HG02981 (cell line): Measurements from ENCODE around the gene PRR20G.
"Not testable (repeated sequence)": the region's sequence is repeated elsewhere in the genome, so short reads cannot be mapped to it uniquely, and the experiment has no call there.

ENCODE experiments used
- ATAC-seq: cut with Tn5 transposase; IDR thresholded peaks from one replicate; pipeline ENCODE4 v1.9.1; 2021; ENCODE audit warnings: mild to moderate bottlenecking, moderate library complexity; ENCODE audit not compliant: unreplicated experiment

Gene PRR20G

DNA sequence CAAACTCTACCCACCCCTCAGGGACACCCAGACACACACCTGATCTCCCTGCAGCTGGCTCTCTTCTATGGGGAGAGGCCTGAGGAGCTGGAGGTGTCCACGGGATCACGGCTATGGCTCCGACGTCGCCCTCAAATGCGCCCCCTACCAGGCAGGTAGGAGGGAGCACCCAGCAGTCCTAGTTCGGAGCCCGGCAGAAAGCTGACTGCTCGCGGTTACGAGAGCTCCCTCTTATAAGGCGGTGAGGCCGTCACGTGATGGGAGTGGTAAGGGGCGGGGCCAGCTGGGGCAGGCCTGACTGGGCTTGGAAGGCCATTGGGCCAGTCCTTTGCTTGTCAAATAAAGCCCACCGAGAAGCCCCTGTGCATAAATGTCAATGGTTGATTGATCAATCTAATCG is at the start of gene PRR20G:
PRR20G (minus strand) TSS at position 207 of the 400 bp plus-strand sequence. CDS start 681 bp downstream, outside the sequence.
- no peak for ATAC-seq

DNA sequence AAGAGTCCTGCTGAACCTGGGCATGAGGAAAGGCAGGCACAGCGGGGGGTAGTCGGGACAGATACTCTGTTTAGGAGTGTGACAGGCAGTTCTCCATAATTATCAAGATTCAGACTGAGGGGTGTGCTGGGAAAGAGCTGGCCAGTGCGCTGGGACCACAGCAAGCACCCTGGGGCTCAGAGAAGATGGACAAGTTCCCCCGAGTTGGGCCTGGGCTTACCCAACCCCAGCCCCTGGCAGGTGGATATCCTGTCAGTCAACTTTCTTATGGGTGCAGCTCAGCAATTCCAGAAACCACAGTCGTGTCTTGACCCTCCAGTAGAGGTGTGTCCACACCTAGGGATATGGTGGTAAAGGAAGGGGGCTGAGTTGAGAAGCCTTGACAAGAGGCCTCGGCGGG is 49.2 kb upstream of the PRR20G start:
- ATAC-seq = no peak

DNA sequence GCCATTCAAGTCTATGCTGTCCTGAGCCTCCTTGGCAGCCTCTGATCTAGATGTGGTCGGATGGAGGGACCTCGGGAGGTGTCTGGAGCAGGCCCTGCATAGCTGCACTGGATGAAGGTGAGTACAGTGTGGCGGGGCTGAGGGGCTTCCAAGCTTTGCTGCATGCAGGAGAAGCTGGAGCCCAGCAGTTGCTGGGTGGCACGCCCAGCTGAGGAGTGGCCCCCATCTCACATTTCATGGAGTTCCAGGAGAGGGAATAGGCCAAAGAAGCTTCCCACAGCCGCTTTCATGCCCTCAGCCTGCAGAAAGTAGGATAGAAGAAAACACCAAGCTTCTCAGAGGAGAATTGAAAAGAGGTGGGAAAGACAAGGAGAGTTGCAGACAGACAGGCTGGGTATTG is 48.3 kb upstream of the PRR20G start:
- no peak for ATAC-seq

DNA sequence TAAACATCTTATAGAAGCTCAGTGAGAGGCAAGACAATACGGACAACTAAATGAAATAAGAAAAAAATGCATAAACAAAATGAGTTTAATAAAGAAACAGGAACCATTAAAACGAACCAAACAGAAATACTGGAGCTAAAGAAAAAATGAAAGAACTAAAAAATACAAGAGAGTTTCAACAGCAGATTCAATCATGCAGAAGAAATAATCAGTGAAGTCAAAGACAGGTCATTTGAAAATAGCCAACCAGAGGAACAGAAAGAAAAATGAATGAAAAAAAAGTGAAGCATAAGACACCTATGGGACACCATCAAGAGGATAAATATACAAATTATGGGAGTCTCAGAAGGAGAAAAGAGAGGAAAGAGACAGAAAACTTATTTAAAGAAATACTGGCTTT is 42.5 kb upstream of the PRR20G start:
- ATAC-seq = no peak

DNA sequence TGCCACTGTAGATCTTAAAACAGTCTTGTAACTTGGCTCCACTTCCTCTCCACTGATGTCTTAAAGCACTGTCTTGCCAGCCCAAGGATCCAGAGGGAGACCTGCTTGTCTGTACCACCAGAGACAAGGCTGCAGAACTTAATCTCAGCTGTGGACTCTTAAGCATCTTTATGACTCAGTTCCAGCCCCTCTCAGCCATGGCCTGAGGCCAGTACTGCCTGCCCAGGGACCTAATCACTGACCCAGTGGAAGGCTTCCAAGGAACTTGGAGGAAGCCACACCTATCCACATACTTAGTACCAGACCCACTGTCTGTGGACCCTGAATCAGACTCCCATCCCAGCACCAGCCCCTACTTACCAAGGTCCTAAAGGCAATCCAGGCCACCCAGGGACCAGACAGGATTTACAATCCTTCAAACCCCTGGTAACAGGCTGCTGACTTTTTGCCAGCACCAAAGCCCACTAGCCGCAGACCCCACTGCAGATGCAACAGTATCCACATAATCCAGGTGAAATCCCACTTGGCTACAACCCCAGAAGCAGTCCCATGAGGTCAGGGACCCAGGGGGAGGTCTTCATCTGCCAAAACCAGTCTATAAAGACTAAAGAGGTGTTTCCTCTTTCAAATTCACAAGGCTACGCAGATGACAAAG is 41.9 kb upstream of the PRR20G start:
- no peak for ATAC-seq

DNA sequence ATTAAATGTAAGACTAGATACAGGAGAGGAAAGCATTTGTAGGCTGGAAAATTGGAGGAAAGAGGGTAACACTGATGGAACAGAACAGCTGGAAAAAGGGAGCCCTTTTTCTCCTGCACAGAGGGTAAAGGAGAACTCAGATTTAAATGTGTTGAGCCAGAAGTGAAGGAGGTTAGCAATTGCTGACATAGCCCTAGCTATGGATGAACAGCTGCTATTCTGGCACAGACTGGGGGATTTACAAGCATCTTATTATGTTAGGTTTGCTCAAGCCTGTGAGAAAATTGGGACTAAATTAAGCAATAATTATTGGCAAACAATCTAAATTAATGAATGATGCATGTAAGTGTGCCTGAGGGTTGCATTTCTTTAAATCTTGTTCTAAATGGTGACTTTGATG is 40.6 kb upstream of the PRR20G start:
- no peak for ATAC-seq

DNA sequence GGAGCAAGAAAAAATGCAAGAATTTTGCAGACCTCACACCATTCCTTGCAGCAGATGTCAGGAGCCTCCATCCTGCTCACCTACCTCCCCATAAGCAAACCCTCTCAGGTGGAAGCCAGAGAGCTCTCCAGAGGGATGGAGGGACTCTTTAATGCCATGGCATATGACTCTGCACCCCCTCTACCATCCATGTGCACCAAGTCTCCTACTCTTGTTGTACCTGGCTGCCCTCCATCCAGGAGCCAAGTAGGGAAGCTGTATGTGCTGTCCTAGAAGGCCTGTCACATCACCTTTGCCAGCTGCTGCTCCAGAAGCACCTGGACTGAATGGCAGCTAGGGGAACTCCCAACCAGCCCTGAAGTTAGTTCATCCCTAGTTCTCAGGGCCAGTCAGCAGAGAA is 38.5 kb upstream of the PRR20G start:
- ATAC-seq = no peak

DNA sequence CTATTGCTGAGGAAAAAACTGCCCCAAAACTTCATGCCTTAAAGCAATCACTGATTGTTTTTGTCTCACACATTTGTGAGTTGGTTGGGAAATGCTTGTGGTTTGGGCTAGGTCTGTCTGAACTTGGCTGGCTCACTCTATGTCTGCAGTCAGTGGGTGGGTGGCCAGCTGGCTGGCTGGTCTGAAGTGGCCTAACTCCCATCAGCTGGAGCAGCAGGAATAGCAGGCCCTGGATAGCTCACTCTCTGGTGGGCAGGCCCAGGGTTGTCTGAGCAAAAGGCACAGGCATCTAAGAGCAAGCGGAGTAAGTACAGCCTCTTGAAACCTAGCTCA is 37.7 kb upstream of the PRR20G start:
- no peak for ATAC-seq

DNA sequence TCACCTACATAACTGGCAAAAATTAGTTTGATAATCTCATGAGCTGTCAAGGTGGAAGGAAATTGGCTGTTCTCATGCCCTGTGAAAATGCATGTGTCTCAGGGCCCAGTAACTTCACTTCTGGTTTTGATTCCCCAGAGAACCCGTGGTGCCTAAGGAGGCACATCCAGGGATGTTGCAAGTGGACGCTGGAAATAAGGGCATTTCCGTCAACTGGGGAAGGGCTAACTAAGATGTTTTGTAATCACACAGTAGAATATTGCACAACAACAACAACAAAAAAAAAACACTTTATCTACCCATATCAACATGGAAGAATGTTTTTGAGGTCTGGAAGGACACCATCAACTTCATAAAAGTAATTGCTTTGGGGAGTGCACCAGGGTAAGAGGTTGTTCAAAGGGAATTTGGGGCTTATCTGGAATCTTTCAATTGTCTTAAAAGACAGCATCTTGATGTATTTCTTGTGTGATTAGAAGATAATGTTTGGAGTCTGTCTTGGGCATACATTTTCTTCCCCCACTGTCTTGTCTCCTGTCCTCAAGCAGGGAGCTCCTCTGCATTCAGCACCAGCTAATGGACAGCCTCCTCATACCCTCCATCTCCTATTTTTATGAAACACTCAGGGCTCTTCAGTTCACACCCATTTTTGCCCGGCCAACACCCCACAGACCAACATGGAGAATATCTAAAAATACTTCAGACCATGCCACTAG is 37.2 kb upstream of the PRR20G start:
- ATAC-seq = no peak

DNA sequence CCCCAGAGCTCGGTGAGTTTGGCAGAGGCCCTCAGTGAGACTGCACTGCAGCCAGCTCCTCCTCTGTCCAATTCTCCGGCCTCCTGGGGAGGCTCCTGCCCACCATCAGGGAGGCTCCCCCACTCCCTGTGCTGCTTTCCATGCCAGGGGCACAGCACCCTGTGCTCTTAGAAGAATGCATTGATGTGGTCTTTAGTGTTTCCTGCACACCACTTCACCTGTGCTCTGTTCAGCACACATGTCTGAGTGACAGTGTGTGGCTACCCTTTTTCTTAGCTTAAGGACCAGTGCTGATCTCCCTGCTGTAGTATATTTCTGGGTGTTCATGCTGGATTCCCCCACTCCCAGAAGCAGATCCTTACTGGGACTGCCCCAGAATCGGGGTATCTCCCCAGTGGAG is 36.2 kb upstream of the PRR20G start:
- ATAC-seq = no peak

DNA sequence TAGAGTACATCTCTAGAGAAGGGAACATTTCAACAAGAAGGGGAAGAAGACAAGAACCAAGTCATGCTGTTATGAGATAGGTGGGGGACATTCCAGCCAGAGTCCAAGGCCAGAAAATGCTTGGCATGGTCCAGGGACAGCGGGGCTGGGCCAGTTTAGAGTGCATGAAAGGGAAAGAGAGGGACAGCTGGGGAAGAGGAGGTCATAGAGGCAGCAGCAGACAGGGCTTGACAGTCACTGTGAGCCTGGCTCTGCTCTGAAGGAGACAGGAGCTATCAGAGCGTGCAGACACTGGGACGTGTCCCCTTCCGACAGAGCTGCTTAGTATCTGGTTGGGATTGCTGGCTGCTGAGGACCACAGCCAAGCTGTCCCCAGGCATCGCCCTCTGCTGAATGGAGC is 35.7 kb upstream of the PRR20G start:
- no peak for ATAC-seq

DNA sequence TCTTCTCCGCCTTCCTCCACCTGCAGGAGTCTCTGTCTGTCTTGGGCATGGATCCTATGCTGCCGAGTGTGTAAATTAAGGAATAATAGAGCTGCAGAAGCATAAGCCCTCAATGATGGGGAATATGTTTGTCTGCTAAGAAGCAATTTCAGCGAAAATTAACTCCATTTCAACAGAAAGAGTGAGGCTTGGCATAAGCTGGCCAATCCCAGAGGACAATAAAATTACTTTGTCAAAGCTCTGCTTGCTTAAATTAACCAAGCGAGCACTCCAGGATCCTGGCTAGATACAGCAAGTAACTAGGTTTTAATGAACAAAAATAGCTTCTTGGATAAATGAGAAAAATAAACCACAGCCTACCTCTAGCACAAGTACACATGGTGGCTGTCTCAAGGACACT is 33.5 kb upstream of the PRR20G start:
- ATAC-seq = no peak

DNA sequence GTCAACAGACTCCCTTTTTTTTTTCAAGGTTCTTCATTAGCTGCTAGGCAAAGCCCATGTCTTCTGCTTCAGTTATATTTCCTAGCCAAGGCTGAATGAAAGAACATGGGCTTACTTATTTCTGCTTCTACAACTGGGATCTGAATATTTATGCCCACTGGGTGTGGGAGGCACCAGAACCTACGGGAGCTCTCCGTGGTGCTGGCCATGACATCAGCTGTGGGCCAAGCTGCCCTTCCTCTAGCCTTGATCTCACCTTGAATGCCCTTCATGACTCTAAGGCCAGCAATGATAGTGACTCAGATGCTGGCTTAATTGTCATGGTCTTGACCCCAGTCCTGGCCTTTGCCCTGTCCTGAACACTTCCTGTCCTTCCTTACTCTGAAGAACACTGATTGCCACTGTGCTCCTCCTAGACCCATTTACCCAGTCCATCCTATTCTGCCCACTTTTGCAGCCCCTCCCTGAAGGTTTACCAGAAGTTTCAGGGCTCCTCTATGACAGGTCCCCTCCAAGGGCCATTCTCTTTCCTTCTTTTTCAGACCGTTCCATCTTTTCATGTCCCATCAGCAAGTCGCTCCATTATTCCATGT is 32.8 kb upstream of the PRR20G start:
- ATAC-seq = no peak

DNA sequence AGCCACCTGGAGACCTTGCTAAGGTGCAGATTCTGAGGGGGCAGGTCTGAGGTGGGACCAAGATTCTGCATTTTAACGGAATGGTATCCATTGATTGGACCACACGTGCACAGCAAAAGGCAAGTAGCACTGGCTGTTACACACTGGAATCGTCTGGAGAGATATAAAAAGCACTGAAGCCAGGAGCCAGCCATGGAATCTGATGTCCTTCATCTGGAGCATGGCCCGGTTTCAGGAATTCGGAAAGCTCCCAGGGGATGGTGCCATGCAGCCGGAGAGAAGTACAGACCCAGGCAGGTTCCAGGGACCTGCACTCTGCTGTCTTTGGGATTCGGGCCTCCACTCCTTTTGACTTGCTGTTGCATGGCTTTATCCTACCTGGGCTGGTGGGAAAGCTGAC is 28.8 kb upstream of the PRR20G start:
- ATAC-seq = no peak

DNA sequence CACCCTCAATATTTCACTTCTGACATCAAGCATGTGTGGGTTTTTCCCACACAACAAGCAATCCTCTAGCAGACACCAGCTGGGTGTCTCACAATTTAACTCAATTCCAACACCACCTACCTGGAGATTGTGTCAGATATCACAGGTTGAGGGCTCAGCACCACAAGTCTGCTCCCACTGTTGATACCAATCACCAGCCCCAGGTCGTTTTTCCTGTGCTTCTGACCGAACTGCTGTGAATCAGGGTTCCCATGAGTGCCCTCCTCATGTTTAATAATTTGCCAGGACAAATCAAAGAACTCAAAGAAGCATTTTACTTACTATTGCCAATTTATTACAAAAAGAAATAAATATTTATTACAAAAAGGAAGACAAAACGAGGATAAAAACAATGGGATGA is 25.0 kb upstream of the PRR20G start:
- no peak for ATAC-seq

DNA sequence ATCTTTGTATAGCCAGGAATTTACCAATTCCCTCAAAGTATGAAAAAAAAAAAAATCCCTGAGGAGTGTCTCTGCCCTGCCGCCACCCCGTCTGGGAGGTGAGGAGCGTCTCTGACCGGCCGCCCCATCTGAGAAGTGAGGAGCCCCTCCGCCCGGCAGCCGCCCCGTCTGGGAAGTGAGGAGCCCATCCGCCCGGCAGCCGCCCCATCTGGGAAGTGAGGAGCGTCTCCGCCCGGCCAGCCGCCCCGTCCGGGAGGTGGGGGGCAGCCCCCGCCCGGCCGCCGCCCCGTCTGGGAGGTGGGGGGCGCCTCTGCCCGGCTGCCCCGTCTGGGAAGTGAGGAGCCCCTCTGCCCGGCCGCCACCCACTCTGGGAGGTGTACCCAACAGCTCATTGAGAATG is 21.0 kb upstream of the PRR20G start:
- not testable (repeated sequence) for ATAC-seq

DNA sequence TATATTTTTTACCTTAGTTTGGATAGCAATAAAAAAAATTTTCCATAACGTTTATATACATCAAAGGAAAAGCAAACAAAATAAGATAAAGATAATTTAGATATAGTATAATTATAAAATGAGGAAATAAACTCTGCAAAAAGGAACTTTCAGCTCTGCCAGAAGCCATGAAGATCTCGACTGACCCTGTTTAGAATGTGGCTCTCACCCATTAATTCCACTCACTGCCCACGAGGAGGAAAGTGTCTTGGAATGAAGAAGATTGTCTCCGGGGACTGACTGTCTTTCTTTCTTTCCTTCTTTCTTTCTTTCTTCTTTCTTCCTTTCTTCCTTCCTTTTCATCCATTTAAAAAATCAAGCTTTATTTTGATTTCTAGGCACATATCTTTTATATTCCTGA is 20.1 kb upstream of the PRR20G start:
- ATAC-seq = no peak

DNA sequence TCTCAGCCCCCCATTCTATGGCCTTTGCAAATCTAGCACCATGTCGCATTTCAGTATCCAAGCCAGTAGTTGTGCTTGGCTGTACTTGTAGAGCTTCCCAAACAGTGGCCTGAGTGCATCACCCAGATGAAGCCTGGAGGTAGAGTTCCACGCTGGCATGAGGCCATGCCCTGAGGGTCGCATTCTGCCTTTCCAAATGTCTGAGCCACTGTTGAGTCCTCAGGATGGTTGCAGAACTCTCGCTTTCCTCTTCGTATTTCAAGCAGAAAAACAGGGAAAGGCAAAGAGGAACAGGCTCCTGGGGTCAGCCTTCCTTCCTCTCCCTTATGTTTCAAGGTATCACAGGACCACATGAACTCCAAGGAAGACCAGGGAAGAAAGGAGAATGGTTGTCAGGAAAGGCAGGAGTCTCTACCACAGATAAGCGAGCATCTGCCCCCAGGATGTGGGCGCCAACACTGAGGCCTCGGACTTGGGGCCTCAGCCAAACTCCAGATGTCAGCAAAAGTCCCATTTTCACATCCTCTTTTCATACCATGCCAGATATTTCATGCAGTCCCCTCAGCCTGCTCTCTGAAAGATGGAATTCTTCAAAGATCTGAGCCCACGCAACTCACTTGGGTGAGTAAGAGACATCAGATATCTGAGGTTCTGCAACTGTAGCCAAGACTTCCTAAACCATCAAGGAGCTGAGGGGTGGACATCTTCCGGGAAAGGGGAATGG is 19.4 kb upstream of the PRR20G start:
- ATAC-seq = no peak

DNA sequence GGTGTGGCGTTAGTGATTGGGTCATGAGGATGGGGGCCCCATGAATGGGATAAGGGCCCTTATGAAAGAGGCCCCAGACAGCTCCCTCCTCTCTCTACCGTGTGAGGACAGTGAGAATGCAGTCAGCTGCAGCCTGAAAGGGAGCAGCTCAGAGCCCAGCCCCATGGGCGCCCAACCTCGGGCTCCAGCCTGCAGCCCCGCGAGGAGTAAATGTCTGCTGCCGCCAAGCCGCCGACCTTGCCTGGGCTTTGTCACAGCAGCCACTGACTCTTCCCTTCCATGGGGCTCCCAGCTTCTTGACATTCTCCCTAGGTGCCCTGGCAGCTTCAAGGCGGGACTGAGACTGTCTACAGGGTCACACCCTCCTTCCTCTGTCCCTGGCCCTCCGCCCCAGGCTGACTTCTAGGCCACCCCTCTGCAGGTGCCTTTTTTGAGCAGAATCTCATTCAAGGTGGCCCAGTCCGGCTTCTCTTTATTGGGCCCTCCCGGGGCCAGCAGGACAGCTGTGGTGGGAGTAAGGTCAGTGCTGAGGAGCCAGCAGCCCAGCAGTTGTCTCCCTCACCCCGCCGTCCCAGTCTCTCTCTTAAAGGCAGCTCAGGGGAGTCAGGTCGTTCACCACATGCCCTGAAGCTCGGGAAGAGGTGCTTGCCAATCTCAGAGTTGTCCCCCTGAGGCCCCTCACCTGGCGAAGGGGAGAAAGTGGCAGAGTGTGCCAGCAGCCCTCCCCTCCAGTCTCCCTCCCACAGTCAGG is 18.7 kb upstream of the PRR20G start:
- no peak for ATAC-seq

DNA sequence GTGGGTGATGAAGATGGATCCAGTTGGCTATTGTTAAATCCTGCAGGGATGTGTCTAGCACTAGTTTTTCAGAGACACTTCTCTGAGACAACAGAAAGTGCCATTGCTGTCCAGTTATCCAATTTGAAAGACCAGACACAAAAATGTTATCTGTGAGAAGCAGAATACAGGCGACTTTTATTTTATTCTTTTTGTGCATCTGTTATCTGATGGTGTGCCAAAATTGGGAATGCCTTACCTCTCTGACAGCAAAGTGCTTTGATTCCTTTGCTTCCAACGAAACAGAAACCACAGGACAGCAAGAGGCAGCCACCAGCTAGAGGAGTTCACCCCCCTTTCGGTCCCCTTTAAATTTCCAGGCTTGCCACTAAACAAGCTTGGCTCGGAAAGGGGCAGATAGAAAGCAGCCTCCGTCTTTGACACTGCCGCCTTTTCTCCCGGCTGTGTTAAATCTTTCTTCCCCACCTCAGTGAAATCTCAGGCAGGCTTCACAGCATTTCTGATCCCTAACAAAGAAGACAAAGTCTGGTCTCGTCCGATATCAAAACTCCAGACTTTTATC is 17.7 kb upstream of the PRR20G start:
- no peak for ATAC-seq
